Activated naive CD8-positive, alpha-beta T cell treated with anti-CD3 and anti-CD28 coated beads, Interleukin-2, amount 50 U/mL, for 24 hours (primary cell): ENCODE data around the gene ABCA4.

Experiments used
- ATAC-seq: fragments of 150-1000 bp; cut with Tn5 transposase; one replicate; pipeline ENCODE4 v1.10.0; 2021
- DNase-seq: peaks from one replicate; pipeline ENCODE4 v3.0.0; 2021
- H3K27ac Mint-ChIP-seq: one replicate; pipeline ENCODE4 v1.8.0; 2021; ENCODE audit warnings: mild to moderate bottlenecking, mixed read lengths
- H3K27me3 Mint-ChIP-seq: one replicate; pipeline ENCODE4 v1.8.0; 2021; ENCODE audit warnings: mixed read lengths
- H3K36me3 Mint-ChIP-seq: one replicate; pipeline ENCODE4 v1.8.0; 2021; ENCODE audit warnings: low read depth, mixed read lengths
- H3K4me1 Mint-ChIP-seq: one replicate; pipeline ENCODE4 v1.8.0; 2021; ENCODE audit warnings: mixed read lengths
- H3K4me3 Mint-ChIP-seq: one replicate; pipeline ENCODE4 v1.8.0; 2021; ENCODE audit warnings: mild to moderate bottlenecking, moderate library complexity, mixed read lengths
- H3K9me3 Mint-ChIP-seq: one replicate; pipeline ENCODE4 v1.8.0; 2021; ENCODE audit warnings: mixed read lengths

ABCA4 gene

DNA sequence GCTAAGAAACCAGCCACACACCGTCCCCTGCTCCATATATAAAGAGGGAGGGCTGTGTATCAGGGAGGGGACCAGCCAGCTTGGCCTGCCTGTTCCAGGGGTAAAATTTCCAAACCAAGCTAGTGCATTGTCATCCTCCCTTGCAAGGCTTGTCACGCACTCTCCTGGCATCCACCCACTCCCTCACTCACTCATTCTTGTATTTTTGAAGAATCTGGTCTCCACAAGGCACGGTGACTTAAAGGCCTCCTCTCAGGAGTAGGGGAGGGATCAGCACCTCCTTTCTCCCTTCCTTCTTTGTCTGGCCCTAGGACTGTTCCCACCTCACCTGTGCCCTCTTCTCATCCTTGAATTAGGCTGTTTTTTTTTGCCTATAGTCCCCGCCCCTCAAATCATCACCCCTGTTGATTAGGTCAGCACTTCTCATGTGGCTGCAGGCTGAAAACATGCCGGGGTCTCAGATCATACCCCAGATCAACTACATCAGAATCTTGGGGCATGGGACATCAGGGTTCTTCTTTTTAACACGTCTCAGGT lies 5.0 kb downstream of the ABCA4 start:
- Mint-ChIP-seq H3K4me3 (no peak overlapping the region), H3K27ac (no peak overlapping the region), H3K36me3 (no peaks in the 10 kb centered on the region), H3K9me3 (no peaks in the 10 kb centered on the region), H3K4me1 (no peaks in the 10 kb centered on the region), H3K27me3 (peaks cover 2% of the 10 kb centered on the region)
- no peak for ATAC-seq
- DNase-seq, result no peak

DNA sequence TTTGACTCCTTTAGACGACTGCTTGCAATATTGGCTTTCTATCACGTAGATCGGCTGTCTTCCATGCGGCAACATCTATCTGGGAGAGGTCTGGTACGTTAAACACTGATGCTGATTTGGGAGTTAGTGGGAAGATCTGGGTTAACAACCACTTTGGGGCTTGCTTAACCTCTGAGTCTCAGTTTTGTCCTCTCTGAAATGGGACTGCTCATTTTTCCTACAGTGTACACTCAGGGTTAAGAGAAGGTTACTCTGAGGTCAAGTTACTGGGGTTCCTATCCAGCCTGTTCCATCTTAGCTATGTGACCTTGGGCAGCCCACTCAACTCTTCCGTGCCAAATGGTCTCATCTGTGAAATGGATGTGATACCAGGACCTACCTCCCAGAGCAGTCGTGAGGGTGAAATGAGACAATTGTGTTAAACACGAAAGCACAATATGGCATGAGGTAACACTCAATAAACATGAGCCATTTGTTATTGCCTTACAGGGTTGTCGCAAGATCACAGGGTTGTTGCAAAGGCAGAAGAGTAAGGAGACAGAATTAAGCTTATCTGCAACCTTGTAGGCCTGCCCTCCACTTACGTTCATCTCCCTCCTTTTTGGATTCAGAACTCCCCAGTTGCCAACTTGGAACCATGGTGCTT lies 5.6 kb downstream of the ABCA4 start:
- H3K27me3 Mint-ChIP-seq, result peaks cover 2% of the 10 kb centered on the region

DNA sequence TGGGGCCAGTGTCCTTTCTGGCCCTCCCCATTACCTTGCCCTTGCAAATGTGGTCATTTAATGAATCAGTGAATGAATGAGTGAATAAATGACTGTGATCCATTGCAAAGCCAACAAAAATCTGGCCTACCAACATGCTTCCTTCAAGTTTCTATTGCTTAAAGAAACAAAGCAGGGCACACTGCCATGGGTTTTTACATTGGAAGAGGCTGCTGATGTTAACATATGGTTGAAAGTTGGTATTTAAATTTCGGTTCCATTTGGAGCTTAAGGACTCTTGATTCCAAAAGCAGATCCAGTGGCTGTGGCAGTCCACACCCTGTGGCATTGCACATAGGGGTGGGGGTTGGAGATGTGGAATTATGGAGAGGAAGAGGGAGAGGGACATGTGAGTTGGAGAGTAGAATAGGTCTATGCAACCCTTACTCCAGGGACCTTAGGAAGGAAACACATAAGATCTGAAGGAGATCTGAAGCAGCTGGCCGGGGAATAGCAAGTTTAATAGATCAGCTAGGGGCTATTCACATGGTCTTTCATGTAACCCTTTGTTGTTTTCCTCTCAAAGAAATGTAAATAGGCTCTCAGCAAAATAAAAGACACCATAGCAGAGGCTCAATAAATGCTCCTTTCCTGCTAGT lies 7.2 kb downstream of the ABCA4 start:
- Mint-ChIP-seq H3K27me3 (peaks cover 5% of the 10 kb centered on the region), H3K4me3 (no peak overlapping the region), H3K9me3 (no peaks in the 10 kb centered on the region), H3K36me3 (no peaks in the 10 kb centered on the region), H3K27ac (no peak overlapping the region), H3K4me1 (no peaks in the 10 kb centered on the region)
- no peak for ATAC-seq
- no peak for DNase-seq

More for the DNA sequence above, 5.6 kb downstream of the ABCA4 start:
- Mint-ChIP-seq H3K4me1 (no peaks in the 10 kb centered on the region), H3K9me3 (no peaks in the 10 kb centered on the region), H3K4me3 (no peak overlapping the region), H3K36me3 (no peaks in the 10 kb centered on the region), H3K27ac (no peak overlapping the region)
- ATAC-seq, result no peak
- DNase-seq, result no peak

DNA sequence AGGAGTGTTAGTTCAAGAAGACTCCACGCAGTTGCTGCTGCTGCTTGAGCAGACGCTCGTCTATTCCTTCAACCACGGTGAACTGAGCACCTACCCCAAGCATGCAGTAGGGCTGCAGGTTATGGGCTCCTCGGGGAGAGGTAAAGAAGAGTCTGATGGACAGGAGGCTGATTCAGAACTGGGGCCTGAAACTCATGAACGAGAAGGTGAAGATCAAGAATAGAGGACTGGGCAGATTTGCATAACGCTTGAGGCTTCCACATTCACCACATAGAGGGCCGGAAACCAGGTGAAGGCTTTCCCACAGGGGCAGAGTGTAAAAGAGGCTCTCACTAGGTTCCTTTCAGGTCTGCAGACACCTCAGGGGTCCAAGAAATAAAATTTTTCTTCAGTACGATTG lies 9.1 kb downstream of the ABCA4 start:
- DNase-seq (no peak), ATAC-seq (no peak)
- no peaks in the 10 kb centered on the region for H3K4me1 Mint-ChIP-seq
- H3K4me3 Mint-ChIP-seq, result no peak overlapping the region
- no peaks in the 10 kb centered on the region for H3K9me3 Mint-ChIP-seq
- H3K36me3 Mint-ChIP-seq, result no peaks in the 10 kb centered on the region
- peaks cover 14% of the 10 kb centered on the region for H3K27me3 Mint-ChIP-seq
- no peak overlapping the region for H3K27ac Mint-ChIP-seq

DNA sequence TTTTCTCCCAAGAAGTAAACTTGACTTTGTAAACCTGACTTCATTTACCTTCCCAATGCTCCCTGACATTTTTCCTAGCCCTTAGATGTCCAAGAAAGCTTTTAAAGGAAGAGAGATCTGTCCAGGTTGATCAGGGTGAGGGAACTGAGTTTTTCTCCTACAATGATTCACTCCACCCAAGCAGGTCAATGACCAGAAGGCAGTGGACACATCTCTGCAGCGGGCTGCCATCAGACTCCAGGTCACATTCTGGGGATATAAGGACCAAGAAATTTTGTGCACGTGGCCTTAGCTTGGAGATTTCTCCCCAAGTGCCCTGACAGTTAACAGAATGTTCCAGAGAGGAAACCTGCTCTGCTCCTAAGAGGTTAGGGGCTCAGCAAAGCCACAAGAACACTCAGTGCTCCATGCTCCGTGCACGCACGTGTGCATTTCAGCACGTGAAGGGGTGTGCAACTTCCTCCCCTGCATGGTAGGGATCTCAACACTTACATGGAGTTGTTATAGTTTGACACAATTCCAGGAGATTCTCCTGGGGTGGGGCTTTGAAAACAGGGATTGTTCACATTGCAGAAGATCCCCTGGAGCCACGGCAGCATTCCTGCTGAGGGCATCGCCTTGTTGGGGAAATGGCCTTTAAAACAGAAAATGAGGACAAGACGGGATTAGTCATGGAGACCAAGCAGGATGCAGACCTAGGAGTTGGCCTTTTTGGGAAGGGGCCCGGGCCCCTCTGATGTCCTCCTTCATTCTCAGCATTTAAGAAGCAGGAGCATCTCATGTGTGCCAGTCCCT lies 9.8 kb downstream of the ABCA4 start:
- peaks cover 14% of the 10 kb centered on the region for H3K27me3 Mint-ChIP-seq
- no peak overlapping the region for H3K4me3 Mint-ChIP-seq
- no peak for ATAC-seq
- no peak overlapping the region for H3K27ac Mint-ChIP-seq
- no peaks in the 10 kb centered on the region for H3K36me3 Mint-ChIP-seq
- H3K4me1 Mint-ChIP-seq, result no peaks in the 10 kb centered on the region
- no peaks in the 10 kb centered on the region for H3K9me3 Mint-ChIP-seq
- no peak for DNase-seq

DNA sequence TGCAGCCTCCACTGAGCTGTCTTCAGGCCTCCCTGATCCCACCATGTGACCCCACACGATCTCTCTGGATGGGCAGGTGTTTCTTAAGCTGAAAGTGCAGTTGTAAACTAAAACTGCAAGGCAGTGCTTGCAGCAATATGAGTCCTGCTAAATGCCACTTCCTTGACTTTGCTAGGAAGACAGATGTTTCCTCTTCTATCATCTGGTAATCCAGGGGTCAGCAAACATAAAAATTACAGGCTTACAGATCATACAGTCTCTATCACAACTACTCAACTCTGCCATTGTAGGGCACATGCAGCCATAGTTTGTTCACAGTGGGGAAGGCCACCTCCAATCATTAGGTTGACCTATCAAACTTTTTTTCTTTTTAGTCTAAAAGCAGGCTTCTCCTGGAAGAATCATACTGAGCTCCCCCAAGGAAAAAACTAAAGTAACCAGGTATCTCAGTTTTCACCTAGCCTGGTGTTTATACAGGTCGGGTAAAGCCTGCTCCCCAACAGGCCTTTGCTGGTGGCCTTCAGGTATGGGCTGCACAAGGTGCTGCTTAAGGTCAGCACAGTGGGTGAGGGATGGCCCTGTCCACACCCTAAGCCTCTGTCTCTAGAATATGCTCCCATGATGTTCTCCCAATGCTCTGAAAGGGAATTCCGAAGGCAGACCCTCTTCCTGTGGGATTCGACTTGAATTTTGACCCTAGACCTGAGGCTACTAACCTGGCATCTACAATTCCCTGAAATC lies 10.8 kb downstream of the ABCA4 start:
- Mint-ChIP-seq H3K27me3 (peaks cover 16% of the 10 kb centered on the region), H3K27ac (no peak overlapping the region), H3K36me3 (no peaks in the 10 kb centered on the region), H3K9me3 (no peaks in the 10 kb centered on the region), H3K4me1 (no peaks in the 10 kb centered on the region), H3K4me3 (no peak overlapping the region)
- ATAC-seq (no peak), DNase-seq (no peak)

DNA sequence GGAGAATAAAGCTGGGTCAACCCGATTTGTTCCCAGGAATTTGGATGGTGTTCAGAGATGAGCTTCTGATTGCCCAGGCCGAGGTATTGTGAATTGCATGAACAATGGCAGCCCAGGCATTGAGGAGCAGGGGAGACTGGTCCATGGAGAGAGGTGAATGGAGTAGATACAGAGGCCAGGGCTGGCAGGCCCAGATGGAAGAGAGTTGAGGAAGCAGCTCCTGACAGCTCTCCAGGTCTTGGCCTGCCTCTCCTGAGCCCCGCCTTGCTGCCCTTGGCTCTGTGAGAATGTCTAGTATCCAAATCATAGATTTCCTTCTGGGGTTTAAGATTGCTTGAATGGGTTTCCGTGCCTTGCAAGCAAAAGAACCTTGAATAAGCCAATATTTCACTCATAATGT lies 11.5 kb downstream of the ABCA4 start:
- Mint-ChIP-seq H3K9me3 (no peaks in the 10 kb centered on the region), H3K27me3 (peaks cover 20% of the 10 kb centered on the region), H3K4me3 (no peak overlapping the region), H3K27ac (no peak overlapping the region), H3K36me3 (no peaks in the 10 kb centered on the region), H3K4me1 (peaks cover 1% of the 10 kb centered on the region)
- DNase-seq (no peak), ATAC-seq (no peak)

DNA sequence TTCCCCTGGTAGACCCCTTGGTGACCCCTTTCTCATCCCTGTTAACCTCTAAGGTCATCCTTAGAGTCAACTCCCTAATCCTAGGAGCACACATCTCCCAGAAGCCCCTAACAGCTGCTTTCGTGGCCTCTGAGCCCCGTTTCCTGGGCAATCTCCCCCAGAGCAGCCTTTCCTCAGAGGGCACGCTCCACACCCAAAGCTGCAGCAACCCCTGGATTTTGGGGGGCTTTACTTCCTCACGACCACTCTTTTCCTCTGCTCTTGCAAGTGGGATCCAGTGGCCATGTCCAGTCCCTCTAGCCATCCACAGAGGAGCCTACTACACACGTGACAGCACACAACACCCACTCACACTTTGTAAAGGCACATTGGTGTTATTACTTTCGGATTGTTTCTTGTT lies 13.8 kb downstream of the ABCA4 start:
- no peaks in the 10 kb centered on the region for H3K36me3 Mint-ChIP-seq
- DNase-seq (no peak), ATAC-seq (no peak)
- H3K9me3 Mint-ChIP-seq, result no peaks in the 10 kb centered on the region
- H3K4me1 Mint-ChIP-seq, result peaks cover 1% of the 10 kb centered on the region
- H3K27ac Mint-ChIP-seq, result no peak overlapping the region
- no peak overlapping the region for H3K4me3 Mint-ChIP-seq
- peaks cover 22% of the 10 kb centered on the region for H3K27me3 Mint-ChIP-seq

DNA sequence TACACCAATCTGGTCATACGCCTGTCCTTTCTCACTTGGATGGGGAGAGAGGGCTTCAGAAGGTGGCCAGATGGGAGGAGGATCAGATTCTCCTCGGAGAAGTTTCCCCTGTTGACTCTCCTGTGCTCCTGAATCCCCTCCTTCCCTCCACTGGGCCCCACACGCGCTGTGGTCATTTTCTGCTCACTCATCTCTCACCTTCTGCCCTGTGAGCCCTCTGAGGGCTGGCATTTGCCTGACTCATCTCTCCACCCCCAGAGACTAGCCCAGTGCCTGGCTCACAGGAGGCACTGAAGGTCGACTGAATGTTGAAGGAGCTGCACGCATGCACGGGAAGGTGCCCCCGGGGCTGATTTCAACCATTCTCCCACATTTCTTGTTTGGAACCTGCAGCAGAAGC lies 14.2 kb downstream of the ABCA4 start:
- Mint-ChIP-seq H3K27ac (no peak overlapping the region), H3K27me3 (peaks cover 22% of the 10 kb centered on the region), H3K9me3 (no peaks in the 10 kb centered on the region), H3K36me3 (no peaks in the 10 kb centered on the region), H3K4me1 (peaks cover 1% of the 10 kb centered on the region), H3K4me3 (no peak overlapping the region)
- ATAC-seq (no peak), DNase-seq (no peak)

DNA sequence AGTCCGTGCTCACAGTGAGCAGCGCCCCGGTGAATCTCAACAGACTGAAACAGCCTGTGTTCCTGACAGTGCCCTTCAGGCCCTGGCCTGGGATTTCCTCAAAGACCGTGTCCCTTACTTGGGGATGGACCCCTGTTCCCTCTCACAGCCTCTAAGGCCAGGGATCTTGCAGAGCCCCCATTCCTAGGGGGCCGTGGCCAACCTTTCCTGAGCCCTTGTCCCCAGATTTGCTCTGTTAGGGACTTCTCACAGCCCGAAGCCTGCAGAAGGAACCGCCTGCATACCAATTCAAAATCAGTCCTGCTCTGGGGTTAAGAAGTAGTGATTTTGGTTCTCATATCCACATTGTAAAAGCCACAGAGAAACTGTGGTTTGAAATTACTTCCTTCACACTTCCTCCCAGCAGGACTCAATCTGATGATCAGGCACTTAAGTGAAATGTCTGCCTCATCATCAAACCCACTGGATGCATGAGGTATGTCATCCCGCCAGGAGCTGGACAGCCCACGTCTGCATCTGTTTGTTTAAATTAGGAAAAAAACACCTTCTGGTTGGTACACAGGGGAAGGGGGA lies 14.9 kb downstream of the ABCA4 start:
- DNase-seq, result no peak
- H3K9me3 Mint-ChIP-seq, result no peaks in the 10 kb centered on the region
- no peak overlapping the region for H3K27ac Mint-ChIP-seq
- no peak overlapping the region for H3K4me3 Mint-ChIP-seq
- peaks cover 1% of the 10 kb centered on the region for H3K4me1 Mint-ChIP-seq
- peak; percentile 5 for ATAC-seq
- peaks cover 22% of the 10 kb centered on the region for H3K27me3 Mint-ChIP-seq
- no peaks in the 10 kb centered on the region for H3K36me3 Mint-ChIP-seq

DNA sequence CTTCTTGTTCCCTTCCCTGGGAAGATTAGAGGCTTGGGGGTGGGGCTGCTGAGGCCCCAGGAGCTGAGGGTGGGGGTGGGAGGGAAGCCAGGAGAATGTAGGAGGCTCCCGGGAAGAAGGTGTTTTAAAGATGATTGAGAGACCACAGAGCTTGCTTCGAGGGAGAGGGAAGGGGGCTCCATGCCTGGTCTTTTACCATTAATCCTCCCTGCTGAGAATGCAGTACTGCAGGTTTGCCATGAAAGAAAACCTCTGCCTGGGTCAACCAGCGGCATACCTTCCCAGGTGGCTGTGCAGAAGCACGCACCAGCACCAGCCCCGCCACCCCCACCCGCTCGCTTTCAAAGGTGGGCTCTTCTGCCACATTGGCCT lies 15.4 kb downstream of the ABCA4 start:
- Mint-ChIP-seq H3K4me3 (no peak overlapping the region), H3K9me3 (no peaks in the 10 kb centered on the region)
- no peak for ATAC-seq

DNA sequence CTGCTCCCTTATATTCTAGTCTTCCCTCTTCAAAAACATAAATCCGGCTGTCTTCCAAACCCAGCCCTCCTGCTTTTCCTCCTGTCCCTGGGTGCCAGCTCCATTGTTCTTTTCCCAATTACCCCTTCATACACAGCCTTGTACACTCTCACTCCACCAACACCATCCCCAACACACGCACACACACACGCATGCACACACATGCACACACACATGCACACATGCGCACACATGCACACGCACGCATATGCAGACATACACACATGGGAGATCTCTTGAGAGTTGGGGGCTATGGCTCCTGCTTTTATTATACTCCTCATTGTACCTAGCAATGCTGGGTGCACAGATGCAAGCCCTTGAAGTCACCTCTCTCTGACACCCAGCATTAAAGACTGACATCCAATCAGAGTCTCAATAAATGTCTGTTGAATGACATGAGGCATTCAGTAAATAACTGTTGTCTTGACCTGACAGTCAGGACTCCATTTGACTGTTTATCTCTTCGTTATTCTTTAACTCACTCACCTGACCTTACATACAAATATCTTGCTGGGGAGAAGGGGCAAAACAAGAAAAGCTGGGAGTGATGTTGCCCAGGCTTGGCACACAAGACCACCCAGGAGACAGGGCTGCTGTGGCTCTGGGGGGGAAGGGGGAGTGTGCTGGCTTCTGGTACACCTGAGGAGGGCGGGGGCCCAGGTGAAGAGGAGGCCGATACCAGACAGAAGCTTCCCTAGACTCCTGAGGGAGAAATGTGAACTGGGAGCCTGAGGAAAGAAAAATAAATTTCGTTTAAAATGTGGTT lies 16.0 kb downstream of the ABCA4 start:
- no peak overlapping the region for H3K4me3 Mint-ChIP-seq
- no peak overlapping the region for H3K27ac Mint-ChIP-seq
- peaks cover 1% of the 10 kb centered on the region for H3K4me1 Mint-ChIP-seq
- DNase-seq (no peak), ATAC-seq (no peak)
- peaks cover 22% of the 10 kb centered on the region for H3K27me3 Mint-ChIP-seq
- H3K9me3 Mint-ChIP-seq, result no peaks in the 10 kb centered on the region
- H3K36me3 Mint-ChIP-seq, result no peaks in the 10 kb centered on the region

More for the DNA sequence above, 15.4 kb downstream of the ABCA4 start:
- peaks cover 22% of the 10 kb centered on the region for H3K27me3 Mint-ChIP-seq
- no peak overlapping the region for H3K27ac Mint-ChIP-seq
- no peaks in the 10 kb centered on the region for H3K36me3 Mint-ChIP-seq
- peaks cover 1% of the 10 kb centered on the region for H3K4me1 Mint-ChIP-seq
- no peak for DNase-seq

DNA sequence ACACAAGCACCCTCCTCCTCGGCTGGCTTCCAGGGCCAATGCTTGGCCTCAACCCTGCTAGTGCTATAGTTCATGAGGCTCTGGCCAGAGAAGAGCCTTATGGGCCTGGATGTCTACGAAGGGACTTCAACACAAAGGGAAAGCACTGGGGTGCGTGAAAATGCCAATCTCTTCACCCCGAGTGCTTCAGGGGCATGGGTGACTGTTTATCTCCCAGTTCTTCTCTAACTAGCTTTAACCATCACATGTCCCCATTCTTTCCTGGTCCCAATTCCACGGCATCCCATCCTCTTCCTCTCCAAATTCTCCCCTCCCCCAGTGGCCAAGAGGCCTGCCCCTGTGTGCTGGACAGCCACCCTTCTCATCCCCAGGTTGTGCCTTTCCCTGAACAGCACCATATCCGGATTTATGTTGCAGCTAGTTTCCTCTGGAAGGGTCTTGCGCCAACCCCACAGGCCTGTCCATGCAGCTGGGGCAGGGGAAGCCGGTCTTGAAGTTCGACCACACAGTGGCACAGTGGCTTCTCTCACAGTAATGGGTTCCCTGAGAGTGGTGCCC lies 16.7 kb downstream of the ABCA4 start:
- H3K9me3 Mint-ChIP-seq, result no peaks in the 10 kb centered on the region
- no peak overlapping the region for H3K27ac Mint-ChIP-seq
- H3K36me3 Mint-ChIP-seq, result no peaks in the 10 kb centered on the region
- no peak overlapping the region for H3K4me3 Mint-ChIP-seq
- peaks cover 20% of the 10 kb centered on the region for H3K27me3 Mint-ChIP-seq
- ATAC-seq (no peak), DNase-seq (no peak)
- H3K4me1 Mint-ChIP-seq, result peaks cover 1% of the 10 kb centered on the region
